Measurements from ENCODE around the gene NELFB.

Gene NELFB

DNA sequence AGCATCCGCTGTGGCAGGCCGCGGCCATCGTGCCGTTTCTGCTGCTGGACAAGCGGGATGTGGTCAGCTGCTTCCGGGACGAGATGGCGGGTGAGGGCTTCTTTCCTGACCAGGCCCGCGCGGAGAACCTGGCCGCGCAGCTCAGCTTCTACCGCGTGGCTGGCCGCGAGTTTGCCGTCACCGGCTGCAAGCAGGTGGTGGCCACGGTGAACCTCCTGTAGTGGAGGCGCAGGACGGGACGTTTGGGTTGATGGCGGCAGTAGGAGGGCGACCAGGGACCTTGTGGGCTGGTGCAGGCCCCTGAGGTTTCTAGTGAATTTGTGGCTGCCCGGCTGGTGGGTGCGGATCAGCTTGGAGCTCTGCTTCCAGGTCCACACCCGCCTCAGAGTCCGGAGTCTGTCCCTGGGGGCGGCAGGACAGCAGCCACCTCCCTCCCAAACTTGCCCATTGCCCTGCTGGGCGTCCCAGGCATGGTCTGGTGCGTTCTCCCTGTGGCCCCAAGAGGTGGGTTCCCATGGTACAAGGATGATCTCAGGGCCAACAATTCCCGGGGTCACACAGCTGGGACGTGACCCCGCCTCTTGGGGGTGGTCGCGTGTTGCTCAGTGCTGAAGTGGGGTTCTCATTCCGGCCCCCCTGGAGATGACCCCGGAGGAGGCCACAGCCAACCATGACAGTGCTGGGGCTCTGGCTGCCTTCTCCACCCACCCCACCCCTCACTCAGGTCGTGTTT, 24.8 kb downstream of the NELFB start:
- H3K4me3 ChIP-seq (ENCODE audit: low read length), result no peak overlapping the region
- DNase-seq (ENCODE audit: low read depth), result no peak
- TF ChIP-seq, protein P1, sequence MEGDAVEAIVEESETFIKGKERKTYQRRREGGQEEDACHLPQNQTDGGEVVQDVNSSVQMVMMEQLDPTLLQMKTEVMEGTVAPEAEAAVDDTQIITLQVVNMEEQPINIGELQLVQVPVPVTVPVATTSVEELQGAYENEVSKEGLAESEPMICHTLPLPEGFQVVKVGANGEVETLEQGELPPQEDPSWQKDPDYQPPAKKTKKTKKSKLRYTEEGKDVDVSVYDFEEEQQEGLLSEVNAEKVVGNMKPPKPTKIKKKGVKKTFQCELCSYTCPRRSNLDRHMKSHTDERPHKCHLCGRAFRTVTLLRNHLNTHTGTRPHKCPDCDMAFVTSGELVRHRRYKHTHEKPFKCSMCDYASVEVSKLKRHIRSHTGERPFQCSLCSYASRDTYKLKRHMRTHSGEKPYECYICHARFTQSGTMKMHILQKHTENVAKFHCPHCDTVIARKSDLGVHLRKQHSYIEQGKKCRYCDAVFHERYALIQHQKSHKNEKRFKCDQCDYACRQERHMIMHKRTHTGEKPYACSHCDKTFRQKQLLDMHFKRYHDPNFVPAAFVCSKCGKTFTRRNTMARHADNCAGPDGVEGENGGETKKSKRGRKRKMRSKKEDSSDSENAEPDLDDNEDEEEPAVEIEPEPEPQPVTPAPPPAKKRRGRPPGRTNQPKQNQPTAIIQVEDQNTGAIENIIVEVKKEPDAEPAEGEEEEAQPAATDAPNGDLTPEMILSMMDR (conservative IDR thresholded peaks at IDR 0.05; ENCODE audit: low read depth, low read length), result no peak

DNA sequence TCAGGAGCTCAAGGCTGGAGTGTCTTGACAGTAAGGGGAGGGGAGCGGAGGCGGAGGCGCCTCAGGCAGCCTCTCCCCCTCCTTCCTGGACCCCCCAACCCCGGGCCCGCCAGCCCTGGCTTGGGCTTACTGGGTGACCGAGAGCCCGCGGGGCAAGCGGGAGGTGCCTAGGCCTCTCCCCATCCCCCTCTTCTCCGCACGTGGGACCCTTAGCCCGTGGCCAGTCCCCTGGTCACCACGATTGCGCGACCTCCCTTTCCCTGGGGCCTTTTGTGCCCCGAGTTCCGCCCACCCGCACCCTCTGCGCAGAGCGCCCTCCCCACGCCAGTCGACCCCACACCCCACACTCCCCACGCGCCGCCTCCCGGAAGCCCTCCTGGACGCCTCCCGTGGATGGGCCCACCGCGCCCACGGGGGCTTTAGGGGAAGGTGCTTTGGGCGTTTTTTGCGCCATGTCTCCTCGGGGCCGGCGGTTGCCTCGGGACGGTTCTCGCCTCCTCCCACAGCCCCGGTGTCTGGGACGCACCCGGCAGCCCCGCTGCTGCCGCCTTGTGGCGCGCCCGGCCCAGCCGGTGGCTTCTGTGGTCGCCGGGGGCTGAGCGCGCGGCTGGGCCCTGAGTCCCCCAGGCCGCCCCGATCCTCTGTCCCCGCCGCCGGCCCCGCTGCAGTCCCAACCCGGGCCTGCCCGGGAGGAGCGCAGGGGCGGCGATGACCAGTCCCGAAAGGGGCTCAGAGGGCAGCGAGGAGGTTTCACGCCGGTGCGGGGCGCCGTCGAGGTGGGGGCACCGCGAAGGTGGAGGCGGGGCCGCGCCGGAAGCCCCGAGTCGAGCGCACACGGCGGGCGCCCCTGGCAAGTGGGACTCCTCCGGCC, 25.6 kb downstream of the NELFB start:
- no peak for DNase-seq (ENCODE audit: low read depth)
- TF ChIP-seq, protein P1 (conservative IDR thresholded peaks at IDR 0.05; ENCODE audit: low read depth, low read length), result peak; percentile 51
- H3K4me3 ChIP-seq (ENCODE audit: low read length), result no peak overlapping the region

DNA sequence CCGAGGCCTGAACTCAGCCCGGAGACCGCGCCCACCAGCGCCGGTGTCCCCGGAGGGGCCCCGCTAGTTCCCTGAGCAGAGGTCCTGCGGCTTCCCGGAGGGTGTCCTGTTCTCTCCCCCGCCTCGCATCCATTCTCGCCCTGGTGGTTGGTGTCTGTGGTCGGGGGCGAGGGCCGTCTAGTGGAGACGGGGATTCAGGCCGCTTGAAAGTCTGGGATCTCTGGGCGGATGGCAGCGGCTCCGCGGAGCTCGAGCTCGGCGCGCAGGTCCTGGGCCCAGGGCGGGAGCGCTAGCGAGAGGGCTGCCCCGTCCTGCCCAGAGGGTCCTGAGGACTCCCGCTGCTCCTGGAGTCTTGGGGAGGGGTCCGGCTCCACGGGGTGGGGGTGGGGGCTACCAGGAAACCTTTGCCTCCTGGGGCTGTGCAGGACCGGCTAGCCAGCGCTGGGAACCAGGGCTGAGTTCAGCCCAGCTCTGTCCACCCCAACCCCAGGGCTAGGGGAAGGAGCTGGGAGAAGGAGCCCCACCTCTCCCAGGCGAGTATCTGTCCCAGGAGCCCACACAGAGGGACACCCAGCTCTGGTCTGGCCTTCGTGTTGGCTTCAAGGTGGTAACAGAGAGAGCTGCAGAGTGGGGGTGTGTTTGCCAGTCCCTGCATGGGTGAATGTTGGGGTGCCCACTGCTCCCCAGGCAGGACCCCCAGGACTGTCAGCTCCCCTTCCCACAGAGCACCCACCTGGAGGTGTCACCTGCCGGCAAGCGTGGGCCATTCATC, 26.4 kb downstream of the NELFB start:
- TF ChIP-seq, protein P1 (conservative IDR thresholded peaks at IDR 0.05; ENCODE audit: low read depth, low read length), result no peak
- no peak overlapping the region for H3K4me3 ChIP-seq (ENCODE audit: low read length)
- DNase-seq (ENCODE audit: low read depth), result no peak

DNA sequence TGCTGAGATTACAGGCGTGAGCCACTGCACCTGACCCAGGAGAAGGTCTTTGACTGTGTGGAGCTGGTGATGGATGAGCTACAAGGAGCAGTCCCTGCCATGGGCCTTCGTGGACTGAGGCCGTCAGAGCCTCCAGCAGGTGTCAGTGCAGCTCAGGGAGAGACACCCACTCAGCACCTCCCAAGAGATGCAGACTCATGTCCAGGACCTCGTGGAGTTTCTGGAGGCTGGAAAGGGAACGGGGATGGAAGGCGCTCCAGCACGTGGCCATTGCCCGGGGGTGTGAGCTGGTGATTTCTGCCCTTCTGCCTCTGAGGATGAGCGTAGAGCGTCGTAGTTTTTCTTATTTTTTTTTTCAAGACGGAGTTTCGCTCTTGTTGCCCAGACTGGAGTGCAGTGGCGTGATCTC, 31.9 kb downstream of the NELFB start:
- TF ChIP-seq, protein P1 (conservative IDR thresholded peaks at IDR 0.05; ENCODE audit: low read depth, low read length), result peak; percentile 73
- DNase-seq (ENCODE audit: low read depth), result no peak
- no peak overlapping the region for H3K4me3 ChIP-seq (ENCODE audit: low read length)

DNA sequence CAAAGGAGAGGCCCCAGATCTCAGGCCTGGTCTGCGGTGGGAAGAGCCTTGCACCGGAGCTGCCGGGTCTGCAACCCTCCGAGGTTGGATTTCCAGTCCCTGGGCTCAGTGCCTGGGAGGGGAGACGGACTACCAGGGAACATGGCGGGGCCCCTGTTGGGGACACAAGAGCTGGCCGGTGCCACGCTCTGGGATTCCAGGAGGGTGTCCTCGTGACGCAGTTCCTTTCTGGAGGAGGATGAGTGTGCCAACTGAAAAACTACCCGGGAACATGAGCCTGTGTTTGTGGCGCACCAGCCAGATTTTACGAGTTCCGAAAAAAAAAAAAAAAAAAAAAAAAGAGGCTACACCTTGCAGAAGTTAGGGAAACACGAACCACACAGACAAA, 38.0 kb downstream of the NELFB start:
- TF ChIP-seq, protein P1 (conservative IDR thresholded peaks at IDR 0.05; ENCODE audit: low read depth, low read length), result no peak
- H3K4me3 ChIP-seq (ENCODE audit: low read length), result no peak overlapping the region
- no peak for DNase-seq (ENCODE audit: low read depth)

DNA sequence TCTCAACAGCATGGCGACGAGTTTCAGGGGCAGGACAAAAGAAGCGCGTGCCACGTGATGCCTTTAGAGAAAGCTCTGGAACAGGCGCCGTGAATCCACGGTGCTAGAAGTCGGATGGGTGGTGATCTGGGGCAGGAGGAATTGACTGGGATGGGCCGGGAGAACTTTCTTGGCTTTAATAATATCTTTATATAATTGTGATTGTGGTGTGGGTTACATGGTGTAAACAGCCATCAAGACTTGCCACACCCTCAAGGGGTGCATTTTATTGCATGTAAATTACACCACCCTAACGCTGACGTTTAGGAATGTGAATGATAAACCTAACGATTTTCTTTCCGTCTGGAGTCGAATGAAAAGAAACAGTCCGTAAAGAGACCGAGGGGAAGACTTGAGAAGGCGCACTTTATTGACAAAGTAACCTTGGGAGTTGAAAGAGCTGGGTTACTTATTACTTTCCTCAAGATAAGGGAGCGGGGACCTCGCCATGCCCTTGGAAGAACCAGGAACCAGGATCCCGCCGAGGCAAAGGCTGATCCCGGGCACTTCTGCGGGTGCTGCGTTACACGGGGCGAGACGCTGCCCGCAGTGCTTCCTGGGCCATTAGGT, 38.5 kb downstream of the NELFB start:
- TF ChIP-seq, protein P1 (conservative IDR thresholded peaks at IDR 0.05; ENCODE audit: low read depth, low read length), result no peak
- no peak overlapping the region for H3K4me3 ChIP-seq (ENCODE audit: low read length)
- DNase-seq (ENCODE audit: low read depth), result no peak
